ENCODE data around the gene TRIM14.
"Not testable (repeated sequence)": the region's sequence is repeated elsewhere in the genome, so short reads cannot be mapped to it uniquely, and the experiment has no call there.

TRIM14 gene

DNA sequence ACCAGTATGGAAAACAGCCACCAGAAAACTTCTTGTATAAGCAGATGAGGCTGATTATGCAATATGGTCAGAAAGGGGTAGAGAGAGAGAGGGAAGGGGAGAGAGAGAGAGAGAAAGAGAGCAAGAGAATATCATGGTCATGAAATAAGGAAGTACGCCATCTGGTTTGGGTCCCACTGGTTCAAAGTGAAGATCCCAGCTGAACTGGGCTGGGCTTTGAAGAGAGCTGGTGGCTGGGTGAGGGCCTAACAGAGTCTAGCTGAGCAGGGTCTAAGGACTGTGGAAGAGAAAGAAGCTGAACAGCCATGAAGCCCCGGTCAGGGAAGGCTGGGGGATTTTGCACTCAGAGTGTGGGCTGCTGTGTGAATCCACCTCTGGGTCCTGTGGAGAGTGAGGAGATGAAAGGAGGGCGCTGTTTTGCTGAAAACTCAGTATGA lies 14.6 kb downstream of the TRIM14 start:
- DNase-seq: no peak

DNA sequence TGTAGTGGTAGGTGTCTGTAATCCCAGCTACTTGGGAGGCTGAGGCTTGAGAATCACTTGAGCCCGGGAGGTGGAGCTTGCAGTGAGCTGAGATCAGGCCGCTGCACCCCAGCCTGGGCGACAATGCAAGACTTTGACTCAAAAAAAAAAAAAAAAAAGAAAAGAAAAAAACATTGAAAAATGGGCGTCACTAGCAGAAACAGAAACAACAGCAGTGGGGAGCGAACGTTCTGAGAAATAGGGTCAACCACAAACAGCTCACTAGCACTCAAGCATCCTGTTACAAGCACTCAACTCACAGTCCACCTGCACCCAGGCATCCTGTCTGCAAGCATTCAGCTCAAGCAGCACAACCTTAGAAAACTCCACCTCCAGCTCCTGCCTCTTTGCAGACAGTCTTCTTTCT lies 17.2 kb downstream of the TRIM14 start:
- DNase-seq: no peak

DNA sequence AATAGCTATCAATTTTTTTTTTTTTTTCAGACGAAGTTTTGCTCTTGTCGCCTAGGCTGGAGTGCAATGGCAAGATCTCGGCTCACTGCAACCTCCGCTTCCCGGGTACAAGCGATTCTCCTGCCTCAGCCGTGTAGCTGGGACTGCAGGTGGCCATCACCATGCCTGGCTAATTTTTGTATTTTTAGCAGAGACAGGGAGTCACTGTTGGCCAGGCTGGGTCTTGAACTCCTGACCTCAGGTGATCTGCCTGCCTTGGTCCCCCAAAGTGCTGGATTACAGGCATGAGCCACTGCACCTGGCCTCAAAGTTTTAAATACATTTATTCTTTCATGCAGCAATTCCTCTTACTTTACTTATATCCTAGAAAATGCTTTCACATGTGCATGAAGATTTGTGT lies 17.6 kb downstream of the TRIM14 start:
- no peak for DNase-seq

GRCh38 chr9:98100456-98100855 lies 18.6 kb downstream of the TRIM14 start:
- no peak for DNase-seq

- no peak for DNase-seq
These were observed 19.1 kb downstream of the TRIM14 start for GRCh38 chr9:98099898-98100297.

DNA sequence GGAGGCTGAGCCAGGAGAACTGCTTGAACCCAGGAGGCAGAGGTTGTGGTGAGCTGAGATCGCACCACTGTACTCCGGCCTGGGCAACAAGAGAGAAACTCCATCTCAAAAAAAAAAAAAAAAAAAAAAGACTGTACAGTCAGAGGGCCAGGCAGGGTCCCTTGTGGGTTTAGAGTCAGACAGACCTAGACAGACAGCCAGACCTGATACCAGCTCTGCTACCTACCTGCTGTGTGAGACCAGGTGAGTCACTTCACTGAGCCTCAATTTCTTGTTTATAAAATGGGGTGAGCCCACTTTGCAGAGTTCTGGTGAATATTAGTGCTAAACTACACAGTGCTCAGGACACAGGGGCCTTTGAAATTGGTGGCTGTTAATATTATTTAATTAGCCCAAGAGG lies 19.7 kb downstream of the TRIM14 start:
- DNase-seq: no peak

GRCh38 chr9:98097836-98098235 lies 21.2 kb downstream of the TRIM14 start:
- no peak for DNase-seq

GRCh38 chr9:98096091-98096490 lies 22.9 kb downstream of the TRIM14 start:
- DNase-seq: no peak

DNA sequence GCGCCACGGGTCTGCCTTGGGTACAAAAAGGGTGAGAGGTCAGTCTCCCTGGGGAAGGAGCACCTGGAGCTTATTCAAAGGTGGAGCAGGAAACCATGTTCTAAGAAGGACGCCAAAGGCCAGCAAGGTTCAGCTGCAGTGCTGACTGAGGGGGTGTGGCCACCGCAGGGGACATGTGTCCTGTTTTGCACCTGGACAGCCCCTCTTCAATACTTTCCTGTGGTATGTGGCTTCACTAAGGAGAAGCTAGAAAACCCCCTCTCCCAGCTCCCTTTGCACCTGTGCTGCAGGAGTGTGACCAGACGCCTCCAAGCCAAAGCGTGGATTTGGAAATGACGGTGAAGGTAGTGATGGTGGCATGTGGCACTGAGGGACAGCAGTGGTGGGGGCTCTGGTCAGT lies 23.6 kb downstream of the TRIM14 start:
- no peak for DNase-seq

- DNase-seq: no peak
These were observed 24.2 kb downstream of the TRIM14 start for GRCh38 chr9:98094851-98095250.

DNA sequence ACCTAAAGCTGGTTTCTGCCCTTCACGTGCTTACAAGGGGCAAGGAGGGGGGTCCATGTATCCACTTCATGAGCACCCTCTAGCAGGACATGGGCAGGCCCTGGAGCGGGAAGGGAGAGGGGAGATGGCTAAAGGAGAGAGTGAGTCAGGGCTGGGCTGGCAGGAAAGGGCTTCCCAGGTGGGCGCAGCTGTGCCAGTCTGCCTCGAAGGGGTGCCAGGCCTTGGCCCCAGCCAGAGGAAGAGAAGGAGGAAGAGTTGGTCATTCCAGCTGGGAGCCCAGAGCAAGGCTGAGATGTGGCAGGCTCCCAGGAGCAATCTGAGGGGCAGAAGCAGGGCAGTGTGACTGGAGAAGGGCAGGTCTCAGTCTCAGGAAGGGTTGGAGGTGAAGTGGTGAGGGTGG lies 24.7 kb downstream of the TRIM14 start:
- DNase-seq: no peak

GRCh38 chr9:98092613-98092931 lies 26.4 kb downstream of the TRIM14 start:
- no peak for DNase-seq

DNA sequence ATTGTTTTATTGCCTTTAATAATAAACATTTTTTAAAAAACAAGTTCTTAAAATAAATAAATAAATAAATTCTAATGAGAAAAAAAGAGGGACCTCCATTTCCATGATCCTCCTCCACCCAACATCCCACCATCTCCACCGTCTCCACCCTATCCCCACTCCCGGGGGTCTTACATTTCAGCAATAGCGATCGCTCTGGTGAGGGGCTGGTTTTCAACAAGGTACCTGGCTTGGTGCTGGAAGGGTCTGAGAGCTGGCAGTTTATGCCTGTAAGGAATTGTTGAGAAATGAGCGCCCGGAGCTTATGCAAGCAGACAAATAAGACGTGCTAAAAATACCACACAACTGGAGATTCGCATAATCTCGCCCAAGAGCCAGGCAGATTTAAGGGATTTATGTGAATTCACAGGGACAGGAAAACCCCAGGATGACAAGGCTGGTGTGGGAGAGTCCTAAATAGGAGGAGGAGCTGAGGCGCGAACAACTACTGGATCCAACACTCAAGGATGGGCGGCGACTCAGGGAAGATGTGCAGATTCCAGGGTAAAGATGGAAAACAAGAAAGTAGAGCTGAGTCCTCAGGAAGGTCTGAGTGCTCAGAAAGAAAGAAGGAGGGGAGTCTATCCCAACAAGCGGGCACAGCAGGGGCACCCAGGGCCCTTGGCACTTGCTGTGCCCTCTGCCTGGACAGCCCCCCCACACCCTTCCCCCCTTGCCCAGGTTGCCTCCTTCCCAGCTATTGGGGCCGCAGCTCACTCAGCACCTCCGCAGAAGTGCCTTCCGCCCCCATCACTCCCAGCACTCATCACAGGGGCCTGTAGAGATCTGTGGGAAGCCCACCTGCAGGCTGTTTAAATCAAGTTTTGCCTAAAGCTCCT lies 27.0 kb downstream of the TRIM14 start:
- DNase-seq: no peak

DNA sequence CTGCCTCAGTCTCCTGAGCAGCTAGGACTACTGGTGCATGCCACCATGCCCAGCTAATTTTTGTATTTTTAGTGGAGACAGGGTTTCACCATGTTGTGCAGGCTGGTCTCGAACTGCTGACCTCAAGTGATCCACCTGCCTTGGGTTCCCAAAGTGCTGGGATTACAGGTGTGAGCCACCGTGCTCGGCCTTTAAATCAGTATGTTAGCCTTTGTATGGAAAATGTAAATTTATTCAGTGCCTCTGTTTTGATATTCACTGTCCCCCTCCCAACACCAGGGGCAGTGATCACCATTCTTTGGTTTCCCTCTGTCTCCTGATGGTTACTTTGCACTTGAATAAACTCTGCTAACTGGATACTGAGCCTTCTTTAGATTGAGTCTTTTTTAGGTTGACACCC lies 28.3 kb downstream of the TRIM14 start:
- not testable (repeated sequence) for DNase-seq

DNA sequence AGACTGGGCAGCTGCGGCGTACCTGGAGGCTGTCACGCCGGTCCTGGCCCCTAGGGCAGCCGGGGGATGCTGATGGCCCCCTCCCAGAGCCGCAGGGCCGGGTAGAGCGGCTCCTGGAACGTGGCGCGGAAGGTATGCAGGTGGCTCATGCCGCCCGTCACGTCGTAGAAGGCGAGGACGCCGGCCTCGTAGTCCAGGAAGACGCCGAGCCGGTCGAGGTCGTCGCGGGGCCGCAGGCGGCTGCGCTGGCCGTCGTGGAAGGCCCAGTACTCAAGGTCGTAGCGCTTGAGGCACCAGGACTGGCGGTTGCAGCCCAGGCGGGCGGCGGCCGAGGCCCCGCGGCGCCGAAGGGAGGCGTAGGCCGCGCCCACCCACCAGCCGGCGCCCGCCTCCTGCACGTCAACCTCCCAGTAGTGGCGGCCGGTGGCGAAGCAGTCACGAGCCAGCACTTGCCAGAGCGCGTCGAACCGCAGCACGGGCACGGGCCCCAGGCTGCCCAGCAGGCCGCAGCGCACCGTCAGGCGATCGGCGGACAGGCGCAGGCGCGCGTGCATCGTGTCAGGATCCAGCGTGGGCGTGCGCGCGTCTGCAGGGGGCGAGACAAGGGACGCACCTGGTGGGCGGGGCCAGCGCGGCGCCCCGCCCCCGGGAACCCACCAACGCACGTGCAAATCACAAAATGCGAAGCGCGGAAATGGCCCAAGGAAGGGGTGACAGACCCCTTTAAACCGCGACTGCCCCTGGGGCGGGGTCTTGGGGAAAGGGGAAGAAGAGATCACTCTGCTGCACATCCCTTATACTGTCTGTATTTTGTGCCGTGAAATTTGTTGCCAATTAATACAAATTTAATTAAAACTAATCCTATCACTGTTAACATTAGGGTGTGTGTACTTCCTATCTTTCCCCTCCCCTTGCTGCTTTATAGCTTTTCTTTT lies 31.3 kb downstream of the TRIM14 start:
- no peak for DNase-seq

DNA sequence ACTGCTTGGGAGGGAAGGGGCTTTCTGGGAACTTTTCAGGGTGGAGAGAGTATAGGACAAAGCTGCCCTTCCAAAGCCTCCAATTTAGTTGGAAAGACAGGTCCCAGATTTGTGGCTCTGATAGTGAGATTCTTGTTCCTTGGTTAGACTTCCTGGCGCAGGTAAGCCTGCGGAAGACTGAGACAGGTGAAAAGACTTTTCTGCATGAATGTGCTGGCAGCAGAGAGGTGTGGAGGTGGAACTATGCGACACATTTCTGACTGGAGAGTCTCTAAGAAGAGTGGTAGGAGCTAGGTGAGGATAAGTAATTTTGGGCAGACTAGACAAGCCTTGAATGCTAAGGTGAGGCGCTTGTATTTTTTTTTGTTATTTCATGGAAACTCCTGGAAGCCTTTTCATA lies 32.6 kb downstream of the TRIM14 start:
- DNase-seq: no peak

DNA sequence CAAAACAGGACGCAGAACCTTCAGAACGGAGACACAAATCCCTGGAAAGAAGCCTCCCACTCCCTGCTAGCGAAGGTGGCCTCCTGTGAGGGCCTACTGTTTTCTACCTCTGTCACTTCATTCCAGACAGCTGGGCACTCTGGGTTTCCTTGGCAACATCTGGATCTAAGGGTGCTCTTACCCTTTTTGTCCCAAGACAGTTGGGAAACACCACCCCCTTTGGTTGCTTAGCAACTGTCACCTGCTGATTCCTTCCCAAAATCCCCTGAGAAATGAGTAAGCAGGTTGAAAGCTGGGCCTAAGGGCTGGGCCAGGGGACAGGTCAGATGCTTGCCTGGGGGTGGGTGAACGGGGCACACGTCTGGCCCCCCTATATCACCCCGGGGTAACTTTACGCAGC lies 33.1 kb downstream of the TRIM14 start:
- no peak for DNase-seq

- no peak for DNase-seq
These were observed 34.0 kb downstream of the TRIM14 start for GRCh38 chr9:98085058-98085457.

DNA sequence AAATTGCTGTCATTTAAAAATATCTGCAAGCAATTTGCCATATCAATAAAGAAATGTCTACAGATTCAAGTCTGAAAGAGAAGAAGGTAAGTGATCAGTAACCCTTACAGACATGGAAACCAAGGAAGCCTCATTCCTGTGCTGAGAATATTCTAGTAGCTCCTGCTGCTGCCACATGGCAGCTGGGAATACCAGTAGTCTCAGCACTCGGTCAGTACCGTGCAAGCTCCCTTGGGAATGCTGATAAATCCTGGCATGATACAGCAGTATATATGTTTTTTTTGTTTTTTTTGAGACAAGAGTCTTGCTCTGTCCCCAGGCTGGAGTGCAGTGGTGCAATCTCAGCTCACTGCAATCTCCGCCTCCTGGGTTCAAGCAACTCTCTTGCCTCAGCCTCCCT lies 34.6 kb downstream of the TRIM14 start:
- no peak for DNase-seq

GRCh38 chr9:98083566-98084183 lies 35.3 kb downstream of the TRIM14 start:
- DNase-seq: no peak

- no peak for DNase-seq
These were observed 35.9 kb downstream of the TRIM14 start for GRCh38 chr9:98083061-98083501.

DNA sequence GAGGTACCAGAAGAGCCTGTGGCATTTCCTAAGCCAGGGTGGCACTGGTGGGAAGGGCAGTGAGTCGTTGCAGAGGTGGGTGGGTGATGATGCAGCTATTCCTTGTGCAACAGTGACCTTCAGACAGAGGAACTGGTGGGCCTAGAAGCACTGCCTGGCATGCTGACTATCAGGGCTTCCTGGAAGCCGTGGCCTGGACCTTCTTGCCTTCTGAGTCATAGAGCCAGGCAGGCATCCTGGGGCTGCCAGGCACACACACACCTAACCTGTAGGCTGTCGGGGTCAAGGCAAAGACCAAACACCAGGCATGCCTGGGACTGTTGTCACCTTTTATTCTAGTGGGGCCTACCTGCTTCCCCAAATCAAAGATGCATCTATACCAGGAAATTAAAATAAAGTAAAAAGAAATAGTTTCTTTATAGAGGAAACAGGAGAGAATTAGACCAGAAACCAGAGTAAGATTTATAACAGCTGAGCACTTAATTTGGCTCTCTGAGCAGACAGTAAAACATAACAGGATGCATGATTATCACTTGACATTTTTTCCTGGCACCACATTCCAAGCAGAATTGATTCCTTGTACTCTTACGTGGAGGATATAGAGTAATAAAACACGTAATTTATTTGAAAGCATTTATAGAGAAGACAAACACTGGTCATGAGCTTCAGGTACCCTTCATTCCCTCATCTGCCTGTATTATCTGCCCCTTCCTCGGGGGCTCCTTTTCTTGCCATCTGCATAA lies 37.4 kb downstream of the TRIM14 start:
- DNase-seq: no peak

GRCh38 chr9:98080780-98081179 lies 38.2 kb downstream of the TRIM14 start:
- DNase-seq: no peak
